HG03060 (cell line): ENCODE results near the gene CHAF1A.

ENCODE experiments used
- ATAC-seq: cut with Tn5 transposase; IDR thresholded peaks from one replicate; pipeline ENCODE4 v1.9.1; 2021; ENCODE audit warnings: low read depth, moderate number of reproducible peaks; ENCODE audit not compliant: unreplicated experiment

CHAF1A gene

DNA sequence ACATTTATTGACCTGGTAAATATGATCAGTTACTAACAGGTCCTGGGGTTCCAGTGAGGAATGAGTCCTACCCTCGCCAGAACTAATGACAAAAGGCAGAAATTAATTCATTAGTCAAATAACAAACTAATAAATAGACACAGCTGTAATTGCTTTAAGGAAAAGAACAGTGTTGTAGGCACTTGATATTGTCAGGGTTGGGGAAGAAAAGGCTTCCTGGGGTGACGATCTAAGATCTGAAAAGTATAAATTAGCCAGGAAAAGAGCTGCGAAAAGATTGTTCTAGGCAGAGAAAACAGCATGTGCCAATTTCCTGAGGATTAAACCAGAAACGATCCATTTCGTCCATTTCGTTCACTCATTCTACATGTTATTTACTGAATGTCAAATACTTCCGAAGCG lies 670 bp upstream of the CHAF1A start:
- ATAC-seq: no peak

DNA sequence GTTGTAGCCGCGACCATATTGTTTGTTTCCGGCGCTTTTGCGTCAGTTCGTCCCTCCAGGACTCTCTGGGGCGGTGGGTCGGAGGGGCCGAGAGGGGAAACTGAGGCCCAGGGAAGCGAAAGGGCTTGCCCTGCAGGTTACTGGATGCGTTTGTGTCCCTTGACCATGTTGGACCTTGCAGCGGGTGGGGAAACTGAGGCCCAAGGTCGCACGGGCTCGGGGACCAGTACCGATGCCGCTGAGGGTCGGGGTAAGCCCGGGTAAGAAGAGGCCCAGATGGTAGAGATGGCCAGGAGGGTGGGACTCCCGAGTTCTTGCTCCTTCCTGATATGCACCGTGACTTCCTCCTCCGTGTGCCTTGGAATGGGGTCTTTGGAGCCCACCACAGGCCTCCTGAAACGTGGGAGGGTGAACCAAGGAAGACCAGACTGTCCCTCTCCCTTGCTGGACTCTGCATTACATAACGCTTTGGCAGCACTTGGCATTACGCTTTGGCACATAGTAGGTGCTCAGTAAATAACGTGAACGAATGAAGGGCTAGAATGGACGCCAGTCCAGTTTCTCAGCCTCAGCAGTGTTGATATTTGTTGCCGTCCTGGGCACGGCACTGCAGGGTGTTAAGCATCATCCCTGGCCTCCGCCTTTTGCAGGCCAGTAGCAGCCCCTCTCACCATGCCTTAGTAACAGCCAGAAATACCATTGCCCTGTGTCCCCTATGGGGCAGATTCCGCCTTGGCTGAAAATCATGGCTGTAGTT lies 743 bp downstream of the CHAF1A start:
- no peak for ATAC-seq

DNA sequence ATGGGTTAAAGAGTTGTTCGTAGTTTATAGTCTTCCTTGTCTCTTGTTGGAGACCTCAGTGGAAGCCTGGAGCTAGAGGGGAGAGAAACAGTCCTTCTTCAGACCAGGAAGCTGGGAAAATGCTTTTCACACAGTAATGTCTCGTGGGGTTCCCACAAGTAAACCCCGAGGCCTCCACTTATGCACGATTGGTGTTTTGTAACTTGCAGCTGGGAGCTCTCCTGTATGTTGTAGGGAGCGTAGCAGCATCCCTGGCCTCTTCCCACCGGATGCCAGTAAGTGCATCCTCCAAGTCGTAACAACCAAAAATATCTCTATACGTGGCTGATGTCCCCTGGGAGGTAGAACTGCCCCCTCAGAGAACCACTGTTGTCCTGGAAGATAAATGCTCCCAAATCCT lies 3.5 kb downstream of the CHAF1A start:
- ATAC-seq: no peak

DNA sequence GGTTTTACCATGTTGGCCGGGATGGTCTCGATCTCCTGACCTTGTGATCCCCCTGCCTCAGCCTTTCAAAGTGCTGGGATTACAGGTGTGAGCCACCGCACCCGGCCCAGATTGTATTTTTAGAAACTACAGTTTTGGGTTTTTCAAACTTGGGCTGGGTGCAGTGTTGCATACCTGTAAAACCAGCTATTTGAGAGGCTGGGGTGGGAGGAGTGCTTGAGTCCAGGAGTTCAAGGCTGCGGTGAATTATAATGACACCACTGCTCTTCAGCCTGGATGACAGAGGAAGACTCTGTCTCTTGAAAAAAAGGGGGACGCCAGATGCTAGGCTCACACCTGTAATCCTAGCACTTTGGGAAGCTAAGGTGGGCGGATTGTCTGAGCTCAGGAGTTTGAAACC lies 4.2 kb downstream of the CHAF1A start:
- ATAC-seq: no peak

DNA sequence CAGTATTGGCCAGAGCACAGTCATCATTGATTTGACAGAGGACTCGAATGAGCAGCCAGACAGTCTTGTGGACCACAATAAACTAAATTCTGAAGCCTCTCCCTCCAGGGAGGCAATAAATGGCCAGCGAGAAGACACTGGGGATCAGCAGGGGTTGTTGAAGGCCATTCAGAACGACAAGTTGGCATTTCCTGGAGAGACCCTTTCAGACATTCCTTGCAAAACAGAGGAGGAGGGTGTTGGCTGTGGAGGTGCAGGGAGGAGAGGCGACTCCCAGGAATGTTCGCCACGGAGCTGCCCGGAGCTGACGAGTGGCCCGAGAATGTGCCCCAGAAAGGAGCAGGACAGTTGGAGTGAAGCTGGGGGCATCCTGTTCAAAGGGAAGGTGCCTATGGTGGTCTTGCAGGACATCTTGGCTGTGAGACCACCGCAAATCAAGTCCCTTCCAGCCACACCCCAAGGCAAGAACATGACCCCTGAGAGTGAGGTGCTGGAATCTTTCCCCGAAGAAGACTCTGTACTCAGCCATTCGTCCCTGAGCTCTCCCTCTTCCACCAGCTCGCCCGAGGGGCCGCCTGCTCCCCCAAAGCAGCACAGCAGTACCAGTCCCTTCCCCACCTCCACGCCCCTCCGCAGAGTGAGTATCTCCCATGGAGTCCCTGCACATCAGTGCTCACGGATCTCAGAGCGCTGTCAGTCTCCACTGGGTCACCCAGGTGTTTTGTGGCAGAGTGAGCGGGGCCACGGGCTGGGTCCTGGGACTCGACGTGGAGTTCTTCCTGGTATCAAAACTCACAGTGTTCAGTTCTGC lies 6.9 kb downstream of the CHAF1A start:
- no peak for ATAC-seq

DNA sequence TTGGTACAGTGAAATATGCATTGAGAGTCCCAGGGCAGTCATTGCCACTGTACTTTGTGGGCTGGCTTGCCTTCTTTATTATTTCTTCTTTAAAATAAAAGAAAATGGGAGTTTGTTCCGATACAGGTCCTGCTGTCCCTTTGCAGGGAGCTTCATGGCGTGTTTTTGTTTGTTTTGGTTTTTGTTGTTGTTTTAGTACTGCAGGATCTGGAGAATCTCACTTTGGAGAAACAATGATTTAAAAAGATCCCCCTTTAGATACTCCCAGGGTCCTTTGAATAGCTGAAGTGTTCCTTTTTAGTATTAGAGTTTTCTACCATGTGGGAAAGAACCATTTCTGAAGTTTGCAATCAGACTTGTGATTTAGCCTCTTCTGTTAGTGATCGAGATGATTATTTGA lies 11.1 kb downstream of the CHAF1A start:
- ATAC-seq: no peak

DNA sequence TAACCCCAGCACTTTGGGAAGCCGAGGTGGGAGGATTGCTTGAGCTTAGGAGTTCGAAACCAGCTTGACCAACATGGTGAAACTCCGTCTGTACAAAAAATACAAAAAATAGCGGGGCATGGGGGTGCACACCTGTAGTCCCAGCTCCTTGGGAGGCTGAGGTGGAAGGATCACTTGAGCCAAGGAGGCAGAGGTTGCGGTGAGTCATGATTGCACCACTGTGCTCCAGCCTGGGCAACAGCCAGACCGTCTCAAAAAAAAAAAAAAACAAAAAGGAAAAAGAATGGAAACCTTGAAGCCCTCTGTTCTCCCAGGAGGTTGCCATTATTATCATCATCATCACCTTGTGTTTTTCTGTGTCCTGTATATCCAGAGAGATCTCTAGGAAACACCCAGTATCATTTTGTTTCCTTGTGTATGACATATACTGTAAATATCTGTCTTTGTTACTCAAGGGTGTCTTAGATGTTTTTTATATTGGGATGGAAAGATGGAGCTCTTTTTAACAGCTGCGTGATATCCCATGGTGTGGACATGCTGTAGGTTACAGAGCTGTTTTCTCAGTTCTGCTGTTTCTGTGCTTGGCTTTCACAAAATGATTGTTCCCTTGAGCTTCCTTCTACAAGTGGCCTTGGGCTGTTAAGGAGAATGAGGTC lies 11.8 kb downstream of the CHAF1A start:
- ATAC-seq: no peak

DNA sequence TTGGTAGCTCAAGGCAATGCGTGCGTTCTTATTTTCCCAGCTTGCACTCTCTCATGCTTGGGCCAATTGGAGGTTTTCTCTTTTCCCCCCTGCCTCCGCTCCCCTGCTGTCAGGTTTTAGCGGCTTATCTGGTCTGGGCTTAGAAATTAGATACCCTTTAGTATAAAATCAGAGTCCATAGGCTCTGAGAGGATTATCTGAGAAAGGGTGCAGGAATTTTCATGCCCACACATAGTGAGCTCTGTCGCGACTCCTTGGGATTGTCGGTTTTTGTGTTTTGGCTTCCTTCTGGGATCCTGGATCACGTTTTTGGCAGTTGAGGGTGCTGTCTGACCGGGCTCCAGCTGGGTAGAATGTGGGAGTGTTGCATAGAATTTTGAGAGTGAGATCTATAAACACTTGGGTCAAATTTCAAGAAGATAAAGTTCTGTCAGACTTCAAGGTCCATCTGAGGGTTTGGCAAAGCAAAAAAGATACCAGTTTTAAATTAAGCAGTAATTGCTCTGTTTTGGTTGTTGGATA lies 12.4 kb downstream of the CHAF1A start:
- no peak for ATAC-seq

DNA sequence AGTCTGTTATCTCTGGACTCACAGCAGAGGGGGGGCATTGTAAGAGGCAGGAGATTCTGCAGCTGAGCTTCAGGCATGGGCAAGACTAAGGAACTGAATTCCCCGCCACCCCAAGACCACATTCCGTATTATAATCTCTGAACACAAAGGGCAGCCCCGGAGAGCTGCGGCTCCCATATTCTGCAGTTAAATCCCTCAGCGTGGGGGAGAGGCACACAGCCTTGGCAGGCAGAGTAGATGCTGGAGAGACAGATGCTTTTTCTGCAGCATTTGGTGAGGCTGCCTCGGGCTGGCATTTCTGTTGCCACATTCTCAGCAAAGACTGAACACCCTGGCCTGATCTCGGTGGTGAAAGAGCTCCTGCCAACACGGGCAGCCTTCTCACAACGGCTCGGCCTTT lies 12.9 kb downstream of the CHAF1A start:
- no peak for ATAC-seq

DNA sequence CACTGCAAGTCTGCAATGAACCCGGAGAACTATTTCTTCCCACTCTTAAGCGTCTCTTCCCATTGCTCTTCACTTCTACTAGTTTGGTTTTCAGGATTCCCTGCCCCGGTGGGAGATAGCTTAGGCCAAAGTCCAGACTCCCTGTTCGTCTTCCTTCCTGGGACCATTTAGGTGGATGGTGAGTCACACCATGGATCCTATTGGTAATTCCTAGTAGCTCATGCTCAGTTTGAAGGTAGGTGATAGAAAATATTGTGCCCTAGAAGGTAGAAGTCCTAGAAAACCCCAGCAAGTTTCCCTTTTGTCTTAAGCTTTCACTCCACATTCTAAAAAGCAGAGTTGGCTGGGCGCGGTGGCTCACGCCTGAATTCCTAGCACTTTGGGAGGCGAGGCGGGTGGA lies 13.8 kb downstream of the CHAF1A start:
- ATAC-seq: no peak

DNA sequence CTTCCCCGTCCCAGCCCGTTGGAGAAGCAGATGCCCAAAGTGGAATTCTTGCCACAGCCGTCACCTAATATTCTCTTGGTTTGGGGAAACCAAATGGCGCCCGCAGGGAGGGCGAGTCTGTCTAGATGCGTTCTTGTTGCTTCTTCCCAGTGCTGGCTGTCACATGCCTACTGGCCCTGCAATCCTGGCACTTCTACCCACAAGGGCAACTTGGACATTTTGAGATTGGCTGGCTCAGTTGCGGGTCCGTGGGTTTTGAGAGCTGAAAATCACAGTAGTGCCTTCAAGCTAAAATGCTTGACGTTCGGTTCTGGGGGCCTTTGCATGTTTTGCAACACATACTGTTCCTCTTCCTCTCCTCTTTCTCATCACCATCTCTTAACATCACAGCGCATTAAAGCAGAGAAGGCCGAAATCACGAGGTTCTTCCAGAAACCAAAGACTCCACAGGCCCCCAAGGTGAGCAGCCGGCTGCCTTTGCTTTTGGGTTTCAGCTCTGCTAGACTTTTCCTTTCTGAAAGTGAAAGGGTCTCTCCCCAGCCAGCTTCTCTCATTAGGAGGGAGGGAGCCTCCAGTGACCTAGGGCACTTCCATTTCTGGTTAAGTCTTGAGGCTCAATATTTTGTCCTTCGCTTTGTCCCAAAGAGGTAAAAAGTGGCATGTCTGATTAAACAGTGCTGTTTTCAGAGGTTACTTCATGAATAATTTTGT lies 21.1 kb downstream of the CHAF1A start:
- ATAC-seq: no peak

DNA sequence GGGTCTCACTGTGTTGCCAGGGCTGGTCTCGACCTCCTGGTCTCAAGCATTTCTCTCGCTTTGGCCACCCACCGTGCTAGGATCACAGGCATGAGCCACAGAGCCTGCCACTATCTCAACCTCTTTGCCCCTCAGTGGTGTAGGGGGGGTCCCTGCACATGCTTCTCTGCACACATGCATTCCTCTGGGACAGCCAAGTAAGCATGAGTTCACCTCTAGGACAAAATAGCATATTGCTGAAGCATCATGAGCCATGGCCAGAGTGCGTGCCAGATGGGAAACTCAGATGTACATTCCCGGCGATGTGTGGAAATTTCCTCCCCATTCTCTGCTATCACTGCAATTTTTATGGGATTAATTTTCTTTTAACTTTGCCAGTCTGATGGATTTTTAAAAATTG lies 23.1 kb downstream of the CHAF1A start:
- ATAC-seq: no peak

DNA sequence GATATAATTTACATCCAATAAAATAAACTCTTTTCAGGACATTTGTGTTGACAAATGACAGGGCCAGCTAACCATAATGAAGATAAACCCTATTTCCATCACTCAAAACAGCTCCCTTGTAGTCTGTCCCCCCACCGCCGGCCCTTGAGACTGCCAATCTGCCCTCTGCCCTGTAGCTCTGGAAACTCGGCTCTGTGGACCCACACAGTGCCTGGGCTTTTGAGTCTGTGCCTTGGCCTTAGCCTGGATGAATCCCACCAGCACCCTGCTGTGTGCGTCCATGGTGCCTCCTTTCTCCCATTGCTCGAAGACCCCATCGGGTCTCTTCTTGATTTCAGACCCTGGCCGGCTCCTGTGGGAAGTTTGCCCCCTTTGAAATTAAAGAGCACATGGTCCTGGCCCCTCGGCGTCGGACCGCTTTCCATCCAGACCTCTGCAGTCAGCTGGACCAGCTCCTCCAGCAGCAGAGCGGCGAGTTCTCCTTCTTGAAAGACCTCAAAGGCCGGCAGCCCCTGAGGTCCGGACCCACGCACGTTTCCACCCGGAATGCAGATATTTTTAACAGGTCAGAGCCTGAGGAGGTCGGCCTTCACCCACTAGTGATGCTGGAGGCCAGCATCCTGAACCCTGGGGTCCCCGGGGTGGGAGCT lies 26.0 kb downstream of the CHAF1A start:
- no peak for ATAC-seq

DNA sequence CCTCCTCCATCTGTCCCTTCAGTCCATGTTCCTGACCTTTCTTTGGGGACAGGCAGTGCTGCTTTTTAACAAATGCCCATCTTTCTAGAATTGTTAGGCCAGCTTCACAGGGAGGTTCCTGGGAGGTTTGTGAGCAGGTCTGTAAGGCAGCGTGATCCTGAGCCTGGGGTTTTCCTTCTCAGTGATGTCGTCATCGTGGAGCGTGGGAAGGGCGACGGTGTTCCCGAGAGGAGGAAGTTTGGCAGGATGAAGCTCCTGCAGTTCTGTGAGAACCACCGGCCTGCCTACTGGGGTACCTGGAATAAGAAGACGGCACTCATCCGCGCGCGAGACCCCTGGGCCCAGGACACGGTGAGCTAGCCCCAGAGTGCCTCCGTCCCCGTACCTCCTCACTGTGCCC lies 26.8 kb downstream of the CHAF1A start:
- ATAC-seq: no peak

DNA sequence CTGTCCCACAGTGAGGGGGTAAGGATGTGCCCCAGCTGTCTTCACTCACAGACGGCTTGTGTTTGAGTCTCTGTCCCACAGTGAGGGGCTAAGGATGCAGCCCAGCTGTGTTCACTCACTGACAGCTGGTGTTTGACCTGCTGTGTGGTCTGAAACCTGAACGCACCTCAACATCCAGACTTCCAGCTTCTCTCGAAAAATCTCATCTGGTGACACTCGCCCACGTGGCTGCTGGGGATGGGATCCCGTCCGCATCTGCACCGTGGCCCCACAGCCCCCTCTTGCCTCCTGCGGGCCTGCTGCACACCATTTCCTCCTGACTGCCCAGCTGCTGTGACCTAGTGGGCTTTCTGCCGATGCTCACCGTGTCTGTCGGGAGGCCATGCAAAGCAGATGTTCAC lies 27.3 kb downstream of the CHAF1A start:
- ATAC-seq: no peak

DNA sequence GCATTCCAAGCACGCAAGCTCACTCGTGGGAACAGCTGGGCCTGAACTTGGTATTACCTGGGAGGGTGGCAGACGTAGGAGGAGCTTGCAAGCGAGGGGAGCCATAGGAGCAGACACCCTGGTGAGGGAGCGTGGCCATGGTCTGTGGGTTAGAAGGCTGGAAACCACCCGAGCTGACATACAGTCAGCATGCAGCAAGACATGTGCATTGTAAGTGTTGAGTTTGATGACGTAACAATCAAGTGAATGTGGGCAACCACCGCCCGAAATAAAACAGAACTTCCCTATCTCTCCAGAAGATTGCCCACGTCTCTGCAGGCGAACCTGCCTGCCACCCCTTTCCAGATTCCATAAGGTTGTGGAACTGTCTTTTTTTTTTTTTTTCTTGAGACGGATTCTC lies 28.3 kb downstream of the CHAF1A start:
- ATAC-seq: no peak

DNA sequence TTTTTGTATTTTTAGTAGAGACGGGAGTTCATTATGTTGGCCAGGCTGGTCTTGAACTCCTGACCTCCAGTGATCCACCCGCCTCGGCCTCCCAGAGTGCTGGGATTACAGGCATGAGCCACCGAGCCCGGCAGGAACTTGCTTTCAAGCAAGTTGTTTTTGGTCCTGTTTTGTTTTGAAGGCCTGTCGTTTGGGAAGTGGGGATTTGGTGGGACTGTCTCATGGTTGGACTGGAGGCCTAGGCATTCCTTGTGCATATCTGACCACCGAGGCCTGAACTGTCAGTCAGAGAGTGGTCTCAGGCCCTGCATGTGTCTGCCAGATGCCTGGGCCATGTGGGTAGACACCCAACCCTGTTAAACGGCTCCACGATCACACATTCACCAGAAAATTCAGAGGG lies 28.9 kb downstream of the CHAF1A start:
- ATAC-seq: no peak

DNA sequence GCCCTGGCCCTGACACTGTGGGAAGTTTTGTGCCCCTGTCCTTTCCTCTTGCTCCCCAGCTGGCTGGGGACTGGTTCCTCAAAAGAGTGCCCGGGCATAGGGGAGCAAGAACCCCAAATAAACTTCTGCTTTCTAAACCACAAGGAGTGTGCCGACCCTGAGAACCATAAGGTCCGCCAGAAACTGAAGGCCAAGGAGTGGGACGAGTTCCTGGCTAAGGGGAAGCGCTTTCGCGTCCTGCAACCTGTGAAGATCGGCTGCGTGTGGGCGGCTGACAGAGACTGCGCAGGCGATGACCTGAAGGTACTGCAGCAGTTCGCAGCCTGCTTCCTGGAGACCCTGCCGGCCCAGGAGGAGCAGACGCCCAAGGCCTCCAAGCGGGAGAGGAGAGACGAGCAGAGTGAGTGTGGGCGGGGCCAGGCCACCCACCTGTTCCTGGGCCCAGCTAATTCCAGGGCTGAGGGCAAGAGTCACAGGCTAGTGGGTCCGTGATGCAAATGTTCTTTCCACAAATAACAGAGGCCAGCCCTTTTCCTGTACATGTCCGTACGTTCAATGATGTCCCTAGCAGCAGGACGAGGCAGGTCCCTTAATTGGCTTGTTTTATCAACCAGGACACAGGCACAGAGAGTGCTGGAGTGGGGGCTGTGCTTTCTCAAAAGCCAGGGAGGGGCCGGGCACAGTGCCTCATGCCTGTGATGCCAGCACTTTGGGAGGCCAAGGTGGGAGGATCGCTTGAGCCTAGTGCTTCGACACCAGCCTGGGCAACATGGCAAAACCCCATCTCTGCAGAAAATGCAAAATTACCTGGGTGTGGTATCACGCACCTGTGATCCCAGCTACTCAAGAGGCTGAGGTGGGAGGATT lies 29.6 kb downstream of the CHAF1A start:
- no peak for ATAC-seq

DNA sequence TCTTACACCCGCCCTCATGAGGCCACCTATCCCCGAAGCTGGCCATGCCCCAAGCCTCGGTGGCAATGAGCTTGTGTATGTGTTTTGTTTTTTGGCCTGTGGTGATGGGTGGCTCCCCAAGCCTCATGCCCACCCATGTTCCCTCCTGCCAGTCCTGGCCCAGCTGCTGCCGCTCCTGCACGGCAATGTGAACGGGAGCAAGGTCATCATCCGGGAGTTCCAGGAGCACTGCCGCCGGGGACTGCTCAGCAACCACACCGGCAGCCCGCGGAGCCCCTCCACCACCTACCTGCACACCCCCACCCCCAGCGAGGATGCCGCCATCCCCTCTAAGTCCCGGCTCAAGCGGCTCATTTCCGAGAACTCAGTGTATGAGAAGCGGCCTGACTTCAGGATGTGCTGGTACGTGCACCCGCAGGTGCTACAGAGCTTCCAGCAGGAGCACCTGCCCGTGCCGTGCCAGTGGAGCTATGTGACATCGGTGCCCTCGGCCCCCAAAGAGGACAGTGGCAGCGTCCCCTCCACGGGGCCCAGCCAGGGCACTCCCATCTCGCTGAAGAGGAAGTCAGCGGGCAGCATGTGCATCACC lies 30.6 kb downstream of the CHAF1A start:
- ATAC-seq: no peak
